Tibial nerve (tissue), 3 donors: ENCODE data around the gene PLCB4.

Experiments
- EP300 ChIP-seq, 2 donors: sonication (generic); formaldehyde crosslinking; IDR thresholded peaks; one replicate each; pipeline ENCODE4 v1.6.1; 2017; ENCODE audit warnings: antibody characterized with exemption in 2 of 2, mild to moderate bottlenecking in 1 of 2
- POLR2A ChIP-seq, 2 donors: fragments of 450-650 bp; IDR thresholded peaks; one replicate each; pipeline ENCODE4 v1.6.1; 2017; ENCODE audit warnings: antibody characterized with exemption in 2 of 2, mild to moderate bottlenecking in 2 of 2, moderate library complexity in 2 of 2

DNA sequence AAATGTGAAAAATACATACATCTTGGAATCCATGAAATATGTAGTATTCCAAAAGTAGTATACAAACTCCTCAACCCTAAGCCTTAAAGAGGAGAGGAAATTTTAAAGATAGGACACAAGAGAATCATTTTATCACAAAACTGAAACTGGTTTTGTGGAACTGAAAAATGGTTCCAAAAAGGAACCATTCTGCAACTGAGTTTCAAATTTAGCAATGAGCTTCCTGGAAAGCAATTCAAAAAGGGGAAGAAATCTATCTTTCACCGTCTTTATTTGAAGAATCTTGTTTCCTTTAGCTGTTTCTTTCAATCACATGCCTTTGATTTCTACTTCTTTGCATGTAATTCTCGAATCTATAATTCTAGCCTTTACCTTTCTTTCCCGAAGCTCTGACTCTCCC is 413.3 kb downstream of the PLCB4 start:
- peak in 1 of 2 donors; percentile 29 for TF ChIP-seq EP300 (IDR thresholded peaks at IDR 0.05)
- TF ChIP-seq POLR2A (IDR thresholded peaks at IDR 0.05) = no peak
